H1 (cell line): ENCODE measurements around the gene TMC6. TPM values are rescaled to one million over a fixed set of nuclear protein-coding genes. Genes with fewer than 3 reads are reported as not detected.

Source experiments
- BCL11A ChIP-seq, 2 experiments: IDR thresholded peaks; one replicate each; pipeline ENCODE4 v1.6.1; 2011; ENCODE audit warnings: low read depth in 2 of 2, low read length in 2 of 2, mild to moderate bottlenecking in 2 of 2
- CBX5 ChIP-seq: fragments of 300-800, 300-1000 bp; sonication (generic); IDR thresholded peaks from 2 replicates; pipeline ENCODE4 v1.7.1; 2016; ENCODE audit warnings: antibody characterized with exemption, low read length, low read depth
- JUN ChIP-seq: IDR thresholded peaks from 2 replicates; pipeline ENCODE4 v1.6.1; 2011; ENCODE audit warnings: low read depth, mild to moderate bottlenecking, improper control_type of control experiment, low read length
- RAD21 ChIP-seq, 2 experiments: IDR thresholded peaks in 1 of 2; conservative IDR thresholded peaks in 1 of 2; 2 replicates each; pipeline ENCODE4 v1.6.1; 2011; ENCODE audit warnings: low read depth in 2 of 2, low read length in 2 of 2, improper control_type of control experiment in 1 of 2, inconsistent platforms in 1 of 2, mild to moderate bottlenecking in 1 of 2, moderate library complexity in 1 of 2
- SIN3A ChIP-seq, 2 experiments: IDR thresholded peaks in 1 of 2; conservative IDR thresholded peaks in 1 of 2; 2 replicates each; pipeline ENCODE4 v1.6.1; 2011 to 2012; ENCODE audit warnings: low read length in 2 of 2, improper control_type of control experiment in 1 of 2, low read depth in 1 of 2, mild to moderate bottlenecking in 1 of 2
- USF2 ChIP-seq: IDR thresholded peaks from 2 replicates; pipeline ENCODE4 v1.6.1; 2011; ENCODE audit warnings: low read length, improper control_type of control experiment
- polyA plus RNA-seq, 7 experiments: library from polyadenylated mRNA; depleted of rRNA in 3 of 7; stranded (reverse) in 5 of 7; unstranded in 2 of 7; fragments of >200 nt in 5 of 7; fragments of 200-250 nt in 2 of 7; gene quantifications; 1 replicate in 5 of 7; 2 replicates in 1 of 7; 4 replicates in 1 of 7; pipeline versions ENCODE4 v1.2.1 to v1.2.3, GENCODE V29; 2011 to 2013; ENCODE audit warnings: missing spikeins in 2 of 7, mixed read lengths in 2 of 7
- total RNA-seq: library from RNA; stranded (reverse); fragmentation: NEBNext Ultra II Directional; extraction: Animal tissue kit (Norgen Biotek cat#: 25700); gene quantifications from 2 replicates; pipeline ENCODE4 v1.2.1, GENCODE V29; 2021

Gene TMC6
- total and polyA plus RNA-seq, 2 of the 8 experiments (the other 6 are each of a cell fraction or from before 2014, with no cell fraction given) = 39.4 to 77.6 TPM

DNA sequence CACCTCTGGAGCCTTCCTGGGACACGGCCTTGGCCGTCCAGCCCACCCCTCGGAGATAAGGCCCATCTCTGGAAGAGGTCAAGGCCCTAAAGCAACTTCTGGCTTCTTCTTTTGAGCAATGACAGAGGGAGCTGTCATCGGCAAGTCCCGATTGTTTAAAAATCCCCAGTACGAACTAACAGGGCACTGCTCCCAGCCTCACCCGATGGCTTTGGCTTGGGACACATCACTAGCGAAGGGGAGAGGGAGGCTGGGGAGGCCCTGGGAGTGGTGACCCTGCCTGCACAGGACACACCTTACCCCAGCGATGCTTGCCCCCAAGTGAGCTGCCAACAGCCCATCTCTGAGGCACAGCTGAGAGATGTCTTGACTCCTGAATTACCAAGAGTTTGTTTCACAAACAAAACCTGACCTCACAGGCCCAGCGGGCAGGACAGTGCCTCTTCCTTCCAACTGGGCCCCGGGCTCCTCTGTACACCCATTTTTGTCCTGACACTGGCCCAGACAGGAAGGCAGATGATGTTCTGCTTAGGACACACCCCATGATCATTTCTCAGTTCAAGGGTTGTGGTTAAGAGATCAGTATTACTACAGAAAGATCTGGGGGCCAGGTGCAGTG lies 44.7 kb upstream of the TMC6 start (continued):
- no peak for TF ChIP-seq USF2
- TF ChIP-seq CBX5 = no peak
- TF ChIP-seq RAD21 (IDR thresholded peaks at IDR 0.05 in 1 of 2, conservative IDR thresholded peaks at IDR 0.05 in 1 of 2; ENCODE audit: low read depth in 2 of 2, low read length in 2 of 2) = no peak
- no peak for TF ChIP-seq BCL11A (IDR thresholded peaks at IDR 0.05; ENCODE audit: low read depth in 2 of 2, low read length in 2 of 2)
- no peak for TF ChIP-seq SIN3A (conservative IDR thresholded peaks at IDR 0.05 in 1 of 2, IDR thresholded peaks at IDR 0.05 in 1 of 2; ENCODE audit: low read depth in 1 of 2, low read length in 2 of 2)
- no peak for TF ChIP-seq JUN
